Measurements from ENCODE around the gene DIRAS1.

GRCh38 chr19:2744113-2744512 lies 22.9 kb upstream of the DIRAS1 start:
- TF ChIP-seq POLR2A (IDR thresholded peaks at IDR 0.05; ENCODE audit: control extremely low read depth in 1 of 2, low read depth in 2 of 2, low read length in 2 of 2) (no peak), TAF1 (IDR thresholded peaks at IDR 0.05; ENCODE audit: low read depth, low read length) (no peak), EGR1 (IDR thresholded peaks at IDR 0.05; ENCODE audit: borderline replicate concordance, low read depth, low read length) (no peak), CHD1 (IDR thresholded peaks at IDR 0.05; ENCODE audit: low read depth, low read length) (no peak), SUZ12 (IDR thresholded peaks at IDR 0.05; ENCODE audit: low read length) (no peak), POLR2AphosphoS5 (IDR thresholded peaks at IDR 0.05; ENCODE audit: low read depth, low read length) (no peak)

All from H1 (cell line).